ENCODE measurements around the gene CYBRD1.

DNA sequence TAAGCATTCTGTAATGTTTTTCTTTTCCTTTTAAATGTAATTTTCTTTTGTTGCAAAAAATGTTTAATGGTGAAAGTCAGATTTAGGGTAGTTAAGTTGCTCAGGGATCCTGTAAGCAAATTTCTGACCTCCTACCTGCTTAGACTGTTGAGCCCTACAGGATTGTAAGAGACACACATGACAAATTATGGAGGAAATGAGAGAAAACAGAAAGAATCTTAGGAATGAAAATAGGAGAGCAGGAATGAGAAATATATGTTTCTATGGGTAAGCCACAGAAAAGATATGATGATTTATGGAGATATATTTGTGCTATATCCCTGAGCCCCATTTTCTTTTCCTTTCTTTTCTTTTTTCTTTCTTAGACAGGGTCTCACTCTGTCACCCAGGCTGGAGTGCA is 28.3 kb downstream of the CYBRD1 start:
- TF ChIP-seq CTCF (IDR thresholded peaks at IDR 0.05) = no peak
- TF ChIP-seq POLR2A (IDR thresholded peaks at IDR 0.05) = no peak
